ENCODE results near the gene PGA5. TPM values are rescaled to one million over a fixed set of nuclear protein-coding genes. Genes with fewer than 3 reads are reported as not detected.

Gene PGA5
- total RNA-seq, 1 donor from 2014 or later = not detected

- Mint-ChIP-seq H3K9me3 (ENCODE audit: unreplicated experiment) (no peaks in the 10 kb centered on the region), H3K4me1 (ENCODE audit: unreplicated experiment) (peaks cover 38% of the 10 kb centered on the region), H3K27me3 (ENCODE audit: unreplicated experiment) (no peaks in the 10 kb centered on the region), H3K4me3 (ENCODE audit: unreplicated experiment) (no peak overlapping the region), H3K36me3 (ENCODE audit: unreplicated experiment) (peaks cover 39% of the 10 kb centered on the region), H3K27ac (ENCODE audit: unreplicated experiment) (peak overlapping the region; percentile 87)
- TF ChIP-seq CTCF (IDR thresholded peaks at IDR 0.05) = no peak
- no peak for DNase-seq (ENCODE audit: extremely low spot score, unreplicated experiment)
Observed at GRCh38 chr11:61298663-61299244, 57.8 kb downstream of the PGA5 start.

Other genes starting within 250 kb of the PGA5 start
- gene CD5, start 138.7 kb upstream of the PGA5 start, total RNA-seq = not detected in 2 replicates
- 19.6 and 21.2 TPM in 2 replicates for gene VPS37C, start 79.7 kb upstream of the PGA5 start, total RNA-seq
- gene PGA3, start 37.7 kb upstream of the PGA5 start, total RNA-seq = not detected in 2 replicates
- not detected in 2 replicates for gene PGA4, start 18.8 kb upstream of the PGA5 start, total RNA-seq
- gene VWCE, start 54.1 kb downstream of the PGA5 start, total RNA-seq = 8.8 and 10.7 TPM in 2 replicates
- 259 and 266 TPM in 2 replicates for gene DDB1, start 91.9 kb downstream of the PGA5 start, total RNA-seq
- gene TKFC, start 92.1 kb downstream of the PGA5 start, total RNA-seq = 41.7 and 46.3 TPM in 2 replicates
- 49.5 and 57.0 TPM in 2 replicates for gene CYB561A3, start 120.7 kb downstream of the PGA5 start, total RNA-seq
- gene TMEM138, start 121.2 kb downstream of the PGA5 start, total RNA-seq = 49.4 and 51.3 TPM in 2 replicates
- 11.3 and 11.4 TPM in 2 replicates for gene TMEM216, start 151.4 kb downstream of the PGA5 start, total RNA-seq
- 80.0 and 82.7 TPM in 2 replicates for gene CPSF7, start 188.8 kb downstream of the PGA5 start, total RNA-seq
- gene SDHAF2, start 188.9 kb downstream of the PGA5 start, total RNA-seq = 35.7 and 40.5 TPM in 2 replicates